ENCODE data around the gene NADSYN1. TPM values are rescaled to one million over a fixed set of nuclear protein-coding genes. Genes with fewer than 3 reads are reported as not detected.
A peak's percentile ranks its signal among the peaks of the same experiment; 100 is the strongest.

NADSYN1 gene
- total and polyA plus RNA-seq, 2 experiments from 2014 or later = 35.6 to 54.9 TPM

GRCh38 chr11:71449596-71449995, 3.4 kb upstream of the NADSYN1 start (continued):
- no peak for TF ChIP-seq ETS1 (IDR thresholded peaks at IDR 0.05)
- TF ChIP-seq JUNB (IDR thresholded peaks at IDR 0.05; ENCODE audit: unreplicated experiment) = no peak
- no peak for TF ChIP-seq EZH2 (IDR thresholded peaks at IDR 0.05; ENCODE audit: low read depth, unreplicated experiment)
- no peak for TF ChIP-seq ZNF114 (CRISPR knock-in tag; IDR thresholded peaks at IDR 0.05)
- TF ChIP-seq STAT1 (IDR thresholded peaks at IDR 0.05; ENCODE audit: unreplicated experiment) = no peak
- no peak for TF ChIP-seq CREB1 (CRISPR knock-in tag; IDR thresholded peaks at IDR 0.05; ENCODE audit: low read depth)
- no peak for TF ChIP-seq CTCF (conservative IDR thresholded peaks at IDR 0.05; ENCODE audit: low read depth in 2 of 2)

- Histone ChIP-seq H3K27me3 (ENCODE audit: insufficient read depth) (no peaks in the 10 kb centered on the region), H3K36me3 (ENCODE audit: insufficient read depth) (peaks cover 22% of the 10 kb centered on the region), H3K79me2 (replicated peaks; ENCODE audit: insufficient read depth) (peaks cover 67% of the 10 kb centered on the region), H3K4me2 (0 out of 2 replicates have a peak overlapping the region, but pooled peaks have one; percentile 39), H3K4me1 (ENCODE audit: insufficient read depth) (peaks cover 39% of the 10 kb centered on the region), H3K4me3 (no peak overlapping the region; the same call in 1 of the 2 replicates), H3K9me2 (ENCODE audit: insufficient read depth) (no peaks in the 10 kb centered on the region), H3K27ac (ENCODE audit: low read depth) (no peak overlapping the region), H2AFZ (no peak overlapping the region), H4K20me1 (replicated peaks; ENCODE audit: insufficient read depth) (peaks cover 27% of the 10 kb centered on the region), H3F3A (replicated peaks; ENCODE audit: low read depth) (no peaks in the 10 kb centered on the region; the same call in 1 of the 2 replicates)
- Mint-ChIP-seq H3K9me3 (peaks cover 7% of the 10 kb centered on the region; the same call in 2 of the 3 replicates), H3K4me3 (peak overlapping the region; percentile 33; the same call in 1 of the 3 replicates), H3K27me3 (ENCODE audit: insufficient read depth, low read depth, poor library complexity) (peaks cover 18% of the 10 kb centered on the region), H3K27ac (no peak overlapping the region), H3K4me1 (peaks cover 46% of the 10 kb centered on the region), H3K36me3 (ENCODE audit: low read depth) (peaks cover 31% of the 10 kb centered on the region)
- DNase-seq (ENCODE audit: low spot score) (no peak), ATAC-seq (no peak)
- no peak for TF ChIP-seq ZNF114 (CRISPR knock-in tag; IDR thresholded peaks at IDR 0.05)
- TF ChIP-seq ZNF331 (CRISPR knock-in tag; IDR thresholded peaks at IDR 0.05; ENCODE audit: low read depth) = no peak
- TF ChIP-seq NANOG (IDR thresholded peaks at IDR 0.05; ENCODE audit: borderline replicate concordance) = no peak
- no peak for TF ChIP-seq CTCF (conservative IDR thresholded peaks at IDR 0.05; ENCODE audit: low read depth in 2 of 2)
- TF ChIP-seq REST (IDR thresholded peaks at IDR 0.05; ENCODE audit: unreplicated experiment) = no peak
Observed at GRCh38 chr11:71450507-71450906, 2.5 kb upstream of the NADSYN1 start.

Measured in GM23338 (cell line).